Measurements from ENCODE around the gene SLC35F1. TPM values are rescaled to one million over a fixed set of nuclear protein-coding genes. Genes with fewer than 3 reads are reported as not detected.

Gene SLC35F1
- polyA plus RNA-seq, 1 donor (not counting 4 experiments of a cell fraction or from before 2014, with no cell fraction given): not detected

DNA sequence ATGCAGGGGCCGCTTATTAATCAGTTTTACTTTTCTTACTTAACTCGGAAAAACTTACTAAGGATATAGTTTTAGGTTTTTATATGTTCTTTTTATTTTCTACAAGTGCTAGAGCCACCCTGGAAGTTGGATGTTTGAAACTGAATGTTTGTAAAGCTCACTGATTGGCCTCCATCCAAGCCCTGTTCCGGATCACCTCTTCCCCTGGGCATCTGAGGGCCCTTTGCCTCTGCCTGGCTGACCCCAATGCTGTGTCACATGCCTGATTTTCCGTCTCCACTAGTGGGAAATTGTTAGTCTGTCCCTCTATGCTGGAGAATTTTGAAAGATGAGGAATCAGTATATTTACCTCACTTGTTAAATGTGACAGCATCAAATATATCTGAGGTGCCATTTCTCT lies 79.3 kb downstream of the SLC35F1 start:
- Histone ChIP-seq H3K36me3 (ENCODE audit: control insufficient read depth in 2 of 2, extremely low read depth in 1 of 2, insufficient read depth in 2 of 2, low read length in 2 of 2) (no peaks in the 10 kb centered on the region), H3K27me3 (ENCODE audit: control insufficient read depth, extremely low read depth, insufficient read depth, low read length) (no peaks in the 10 kb centered on the region), H3K27ac (ENCODE audit: control insufficient read depth, insufficient read depth, low read length) (no peak overlapping the region), H3K9ac (ENCODE audit: control insufficient read depth, extremely low read depth, insufficient read depth, low read length) (no peak overlapping the region), H3K79me2 (ENCODE audit: control insufficient read depth, insufficient read depth, low read length) (no peaks in the 10 kb centered on the region), H3K9me1 (ENCODE audit: control insufficient read depth, extremely low read depth, insufficient read depth, low read length) (no peaks in the 10 kb centered on the region), H4K20me1 (ENCODE audit: control insufficient read depth, extremely low read depth, insufficient read depth, low read length) (no peaks in the 10 kb centered on the region), H2AFZ (ENCODE audit: control insufficient read depth, low read length) (no peak overlapping the region), H3K4me1 (ENCODE audit: control insufficient read depth, extremely low read depth, insufficient read depth, low read length) (no peaks in the 10 kb centered on the region), H3K9me3 (ENCODE audit: control insufficient read depth, low read depth, low read length) (no peaks in the 10 kb centered on the region), H3K4me2 (ENCODE audit: control insufficient read depth, extremely low read depth, insufficient read depth, low read depth, low read length) (no peak overlapping the region), H3K4me3 (ENCODE audit: control insufficient read depth in 2 of 3, extremely low read depth in 1 of 3, insufficient read depth in 2 of 3, low read depth in 1 of 3, low read length in 3 of 3) (no peak overlapping the region)
- no peak for FAIRE-seq
- TF ChIP-seq, protein P1, sequence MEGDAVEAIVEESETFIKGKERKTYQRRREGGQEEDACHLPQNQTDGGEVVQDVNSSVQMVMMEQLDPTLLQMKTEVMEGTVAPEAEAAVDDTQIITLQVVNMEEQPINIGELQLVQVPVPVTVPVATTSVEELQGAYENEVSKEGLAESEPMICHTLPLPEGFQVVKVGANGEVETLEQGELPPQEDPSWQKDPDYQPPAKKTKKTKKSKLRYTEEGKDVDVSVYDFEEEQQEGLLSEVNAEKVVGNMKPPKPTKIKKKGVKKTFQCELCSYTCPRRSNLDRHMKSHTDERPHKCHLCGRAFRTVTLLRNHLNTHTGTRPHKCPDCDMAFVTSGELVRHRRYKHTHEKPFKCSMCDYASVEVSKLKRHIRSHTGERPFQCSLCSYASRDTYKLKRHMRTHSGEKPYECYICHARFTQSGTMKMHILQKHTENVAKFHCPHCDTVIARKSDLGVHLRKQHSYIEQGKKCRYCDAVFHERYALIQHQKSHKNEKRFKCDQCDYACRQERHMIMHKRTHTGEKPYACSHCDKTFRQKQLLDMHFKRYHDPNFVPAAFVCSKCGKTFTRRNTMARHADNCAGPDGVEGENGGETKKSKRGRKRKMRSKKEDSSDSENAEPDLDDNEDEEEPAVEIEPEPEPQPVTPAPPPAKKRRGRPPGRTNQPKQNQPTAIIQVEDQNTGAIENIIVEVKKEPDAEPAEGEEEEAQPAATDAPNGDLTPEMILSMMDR (optimal IDR thresholded peaks at IDR 0.05 in 1 of 3, IDR thresholded peaks at IDR 0.05 in 1 of 3, conservative IDR thresholded peaks at IDR 0.05 in 1 of 3; ENCODE audit: extremely low read depth in 1 of 3, insufficient read depth in 2 of 3, low read length in 3 of 3): no peak
- no peak for TF ChIP-seq EZH2 (IDR thresholded peaks at IDR 0.05; ENCODE audit: low read length)
- no peak for DNase-seq (ENCODE audit: low read depth, low spot score)
- dilution Hi-C loops (cut with MboI; ENCODE audit: extremely low pct_ligation_motif_present, low sequenced_read_pairs): no loop called here

DNA sequence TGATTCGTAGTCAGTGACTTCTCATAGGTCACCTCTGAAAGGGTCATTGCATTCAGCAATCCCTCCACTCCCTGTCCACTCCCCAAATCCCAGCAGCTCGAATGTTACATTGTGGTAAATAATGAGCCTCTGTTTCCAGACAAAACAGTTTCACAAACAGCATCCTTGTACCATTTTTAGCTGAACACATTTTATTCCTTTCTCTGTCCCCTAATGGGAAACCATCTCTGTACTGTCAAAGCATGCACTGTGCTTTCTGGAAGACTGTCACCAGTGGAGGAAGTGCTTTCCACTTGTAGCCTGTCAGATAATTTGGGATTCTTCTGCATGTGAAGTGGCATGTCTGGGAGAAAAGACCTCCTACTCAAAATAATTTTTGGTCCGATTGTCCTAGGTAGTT lies 82.0 kb downstream of the SLC35F1 start:
- Histone ChIP-seq H3K9me1 (ENCODE audit: control insufficient read depth, extremely low read depth, insufficient read depth, low read length) (no peaks in the 10 kb centered on the region), H3K4me3 (ENCODE audit: control insufficient read depth in 2 of 3, extremely low read depth in 1 of 3, insufficient read depth in 2 of 3, low read depth in 1 of 3, low read length in 3 of 3) (no peak overlapping the region), H3K79me2 (ENCODE audit: control insufficient read depth, insufficient read depth, low read length) (no peaks in the 10 kb centered on the region), H2AFZ (ENCODE audit: control insufficient read depth, low read length) (no peak overlapping the region), H3K4me2 (ENCODE audit: control insufficient read depth, extremely low read depth, insufficient read depth, low read depth, low read length) (no peak overlapping the region), H4K20me1 (ENCODE audit: control insufficient read depth, extremely low read depth, insufficient read depth, low read length) (no peaks in the 10 kb centered on the region), H3K27ac (ENCODE audit: control insufficient read depth, insufficient read depth, low read length) (no peak overlapping the region), H3K4me1 (ENCODE audit: control insufficient read depth, extremely low read depth, insufficient read depth, low read length) (no peaks in the 10 kb centered on the region), H3K27me3 (ENCODE audit: control insufficient read depth, extremely low read depth, insufficient read depth, low read length) (no peaks in the 10 kb centered on the region), H3K9me3 (ENCODE audit: control insufficient read depth, low read depth, low read length) (no peaks in the 10 kb centered on the region), H3K36me3 (ENCODE audit: control insufficient read depth in 2 of 2, extremely low read depth in 1 of 2, insufficient read depth in 2 of 2, low read length in 2 of 2) (no peaks in the 10 kb centered on the region), H3K9ac (ENCODE audit: control insufficient read depth, extremely low read depth, insufficient read depth, low read length) (no peak overlapping the region)
- dilution Hi-C loops (cut with MboI; ENCODE audit: extremely low pct_ligation_motif_present, low sequenced_read_pairs): no loop called here
- no peak for DNase-seq (ENCODE audit: low read depth, low spot score)
- TF ChIP-seq, protein P1 (optimal IDR thresholded peaks at IDR 0.05 in 1 of 3, IDR thresholded peaks at IDR 0.05 in 1 of 3, conservative IDR thresholded peaks at IDR 0.05 in 1 of 3; ENCODE audit: extremely low read depth in 1 of 3, insufficient read depth in 2 of 3, low read length in 3 of 3): no peak
- TF ChIP-seq EZH2 (IDR thresholded peaks at IDR 0.05; ENCODE audit: low read length): no peak
- no peak for FAIRE-seq
